ENCODE data around the gene CFAP157.

GRCh38 chr9:127762111-127762676 lies 55.4 kb downstream of the CFAP157 start:
- TF ChIP-seq CTCF (IDR thresholded peaks at IDR 0.05): no peak
- no peak for TF ChIP-seq POLR2A (IDR thresholded peaks at IDR 0.05)

All from Peyer's patch (tissue), 4 donors.